NB4 (cell line): ENCODE measurements around the gene HPGDS.
"Not testable (repeated sequence)": the region's sequence is repeated elsewhere in the genome, so short reads cannot be mapped to it uniquely, and the experiment has no call there.

Source experiments
- DNase-seq: peaks from one replicate; pipeline ENCODE4 v3.0.0; 2010; ENCODE audit warnings: low read depth
- H3K4me3 ChIP-seq: one replicate; pipeline ENCODE4 v1.5.1; 2011; ENCODE audit warnings: mild to moderate bottlenecking, low read depth, low read length, moderate library complexity
- CTCF ChIP-seq: IDR thresholded peaks from one replicate; pipeline ENCODE4 v1.5.1; 2012; ENCODE audit warnings: low read depth, low read length
- MAX ChIP-seq: IDR thresholded peaks from 2 replicates; pipeline ENCODE4 v1.6.1; 2011; ENCODE audit warnings: low read depth, low read length
- MYC ChIP-seq: IDR thresholded peaks from 2 replicates; pipeline ENCODE4 v1.6.1; 2011; ENCODE audit warnings: low read depth, low read length
- POLR2A ChIP-seq: IDR thresholded peaks from 2 replicates; pipeline ENCODE4 v1.6.1; 2011; ENCODE audit warnings: mild to moderate bottlenecking; ENCODE audit not compliant: insufficient read length; ENCODE audit errors: extremely low read depth

HPGDS gene

GRCh38 chr4:94306713-94307112 lies 35.9 kb downstream of the HPGDS start:
- H3K4me3 ChIP-seq: no peak overlapping the region
- no peak for DNase-seq
- no peak for TF ChIP-seq MAX
- TF ChIP-seq CTCF: no peak
- TF ChIP-seq MYC: no peak
- TF ChIP-seq POLR2A: no peak

GRCh38 chr4:94305466-94306225 lies 37.0 kb downstream of the HPGDS start:
- no peak overlapping the region for H3K4me3 ChIP-seq
- no peak for TF ChIP-seq MYC
- no peak for DNase-seq

GRCh38 chr4:94304365-94304971 lies 38.2 kb downstream of the HPGDS start:
- peak; percentile 53 for TF ChIP-seq CTCF
- TF ChIP-seq POLR2A: no peak
- peak; percentile 36 for DNase-seq

GRCh38 chr4:94302191-94302590 lies 40.4 kb downstream of the HPGDS start:
- H3K4me3 ChIP-seq: no peak overlapping the region
- DNase-seq: no peak
- no peak for TF ChIP-seq MYC
- no peak for TF ChIP-seq MAX
- no peak for TF ChIP-seq POLR2A
- no peak for TF ChIP-seq CTCF

More at GRCh38 chr4:94304365-94304971, 38.2 kb downstream of the HPGDS start:
- H3K4me3 ChIP-seq: no peak overlapping the region

GRCh38 chr4:94298725-94299252 lies 43.8 kb downstream of the HPGDS start:
- TF ChIP-seq CTCF: no peak
- TF ChIP-seq MYC: no peak
- TF ChIP-seq MAX: no peak
- no peak for DNase-seq
- no peak overlapping the region for H3K4me3 ChIP-seq

GRCh38 chr4:94295473-94295872 lies 47.2 kb downstream of the HPGDS start:
- not testable (repeated sequence) for DNase-seq, H3K4me3 ChIP-seq

- not testable (repeated sequence) for H3K4me3 ChIP-seq, DNase-seq
Observed at GRCh38 chr4:94293981-94294380, 48.7 kb downstream of the HPGDS start.
